Ectodermal cell (in vitro differentiated cells): ENCODE data around the gene MAN2A1.
"Not testable (repeated sequence)": the region's sequence is repeated elsewhere in the genome, so short reads cannot be mapped to it uniquely, and the experiment has no call there.

ENCODE experiments used
- H3K27ac ChIP-seq: 2 replicates; pipeline ENCODE4 v1.7.0; 2013; ENCODE audit warnings: mild to moderate bottlenecking, low read depth, low read length; ENCODE audit not compliant: insufficient read depth, poor library complexity, severe bottlenecking
- H3K27me3 ChIP-seq: 2 replicates; pipeline ENCODE4 v1.7.0; 2013; ENCODE audit warnings: mild to moderate bottlenecking, low read length; ENCODE audit not compliant: insufficient read depth, control insufficient read depth, poor library complexity, severe bottlenecking
- H3K36me3 ChIP-seq: one replicate; pipeline ENCODE4 v1.7.0; 2013; ENCODE audit warnings: low read length; ENCODE audit not compliant: control insufficient read depth, insufficient read depth
- H3K4me1 ChIP-seq: one replicate; pipeline ENCODE4 v1.7.0; 2013; ENCODE audit warnings: low read length; ENCODE audit not compliant: control insufficient read depth, insufficient read depth
- H3K4me3 ChIP-seq: 2 replicates; pipeline ENCODE4 v1.7.0; 2013; ENCODE audit warnings: low read depth, low read length, control low read depth; ENCODE audit not compliant: insufficient read depth
- H3K9me3 ChIP-seq: 2 replicates; pipeline ENCODE4 v1.7.0; 2013; ENCODE audit warnings: mild to moderate bottlenecking, low read length, moderate library complexity; ENCODE audit not compliant: control insufficient read depth
- WGBS, 2 experiments: methylation state at CpG; one replicate each; pipeline ENCODE4 v1.1.7; 2013; ENCODE audit warnings: missing lambda C conversion rate in 2 of 2; 5-methylcytosine and 5-hydroxymethylcytosine counted together

The MAN2A1 gene

GRCh38 chr5:109888989-109889388 lies 199.3 kb downstream of the MAN2A1 start:
- Histone ChIP-seq H3K27ac (no peak overlapping the region), H3K36me3 (no peaks in the 10 kb centered on the region)
- 94 to 100% methylated on average over 1 of the region's 1 CpG for WGBS, 2 experiments

GRCh38 chr5:109893271-109893670 lies 203.5 kb downstream of the MAN2A1 start:
- not testable (repeated sequence) for H3K4me1 ChIP-seq, H3K4me3 ChIP-seq, H3K9me3 ChIP-seq, H3K27ac ChIP-seq, H3K27me3 ChIP-seq, H3K36me3 ChIP-seq
- 96 to 100% methylated on average over 1 to 2 of the region's 2 CpGs for WGBS, 2 experiments

More at GRCh38 chr5:109888989-109889388, 199.3 kb downstream of the MAN2A1 start:
- Histone ChIP-seq H3K4me1 (peaks cover 3% of the 10 kb centered on the region), H3K27me3 (no peaks in the 10 kb centered on the region), H3K9me3 (no peaks in the 10 kb centered on the region), H3K4me3 (no peak overlapping the region)

- Histone ChIP-seq H3K4me3 (no peak overlapping the region), H3K27me3 (no peaks in the 10 kb centered on the region), H3K36me3 (no peaks in the 10 kb centered on the region), H3K9me3 (no peaks in the 10 kb centered on the region), H3K27ac (no peak overlapping the region), H3K4me1 (no peaks in the 10 kb centered on the region)
- 90 to 91% methylated on average over 9 of the region's 9 CpGs for WGBS, 2 experiments
Observed at GRCh38 chr5:109898269-109899162, 208.8 kb downstream of the MAN2A1 start.

- no peak overlapping the region for H3K4me3 ChIP-seq
- H3K4me1 ChIP-seq: no peaks in the 10 kb centered on the region
- H3K9me3 ChIP-seq: no peaks in the 10 kb centered on the region
- no peaks in the 10 kb centered on the region for H3K27me3 ChIP-seq
- H3K36me3 ChIP-seq: no peaks in the 10 kb centered on the region
- no peak overlapping the region for H3K27ac ChIP-seq
- WGBS, 2 experiments: 89 to 91% methylated on average over 8 of the region's 8 CpGs
Observed at GRCh38 chr5:109899163-109899535, 209.4 kb downstream of the MAN2A1 start.

- no peak overlapping the region for H3K27ac ChIP-seq
- WGBS, 2 experiments: 96 to 98% methylated on average over 3 of the region's 3 CpGs
- no peak overlapping the region for H3K4me3 ChIP-seq
- peaks cover under 1% of the 10 kb centered on the region for H3K4me1 ChIP-seq
- no peaks in the 10 kb centered on the region for H3K9me3 ChIP-seq
- H3K36me3 ChIP-seq: no peaks in the 10 kb centered on the region
- no peaks in the 10 kb centered on the region for H3K27me3 ChIP-seq
Observed at GRCh38 chr5:109900461-109900860, 210.7 kb downstream of the MAN2A1 start.

GRCh38 chr5:109900911-109901627 lies 211.3 kb downstream of the MAN2A1 start:
- H3K36me3 ChIP-seq: no peaks in the 10 kb centered on the region
- no peak overlapping the region for H3K27ac ChIP-seq
- no peaks in the 10 kb centered on the region for H3K27me3 ChIP-seq
- no peaks in the 10 kb centered on the region for H3K9me3 ChIP-seq
- peaks cover 5% of the 10 kb centered on the region for H3K4me1 ChIP-seq
- no peak overlapping the region for H3K4me3 ChIP-seq
- WGBS, 2 experiments: 92 to 96% methylated on average over 3 of the region's 3 CpGs

- H3K9me3 ChIP-seq: no peaks in the 10 kb centered on the region
- H3K27ac ChIP-seq: no peak overlapping the region
- H3K4me3 ChIP-seq: no peak overlapping the region
- peaks cover 5% of the 10 kb centered on the region for H3K4me1 ChIP-seq
- H3K27me3 ChIP-seq: no peaks in the 10 kb centered on the region
- whole genome bisulfite sequencing, 2 experiments: 93 to 100% methylated on average over 1 of the region's 1 CpG
- H3K36me3 ChIP-seq: no peaks in the 10 kb centered on the region
Observed at GRCh38 chr5:109901628-109901981, 211.9 kb downstream of the MAN2A1 start.

GRCh38 chr5:109903061-109903460 lies 213.3 kb downstream of the MAN2A1 start:
- Histone ChIP-seq H3K36me3 (no peaks in the 10 kb centered on the region), H3K27ac (no peak overlapping the region), H3K4me1 (peaks cover 5% of the 10 kb centered on the region), H3K4me3 (no peak overlapping the region), H3K27me3 (no peaks in the 10 kb centered on the region), H3K9me3 (no peaks in the 10 kb centered on the region)
- 92 to 98% methylated on average over 2 of the region's 2 CpGs for WGBS, 2 experiments

- Histone ChIP-seq H3K27ac (no peak overlapping the region), H3K36me3 (no peaks in the 10 kb centered on the region), H3K4me1 (peaks cover 5% of the 10 kb centered on the region), H3K27me3 (no peaks in the 10 kb centered on the region), H3K9me3 (no peaks in the 10 kb centered on the region), H3K4me3 (no peak overlapping the region)
- WGBS, 2 experiments: 83 to 97% methylated on average over 1 of the region's 1 CpG
Observed at GRCh38 chr5:109905906-109906305, 216.2 kb downstream of the MAN2A1 start.

GRCh38 chr5:109907189-109907588 lies 217.5 kb downstream of the MAN2A1 start:
- Histone ChIP-seq H3K4me3 (no peak overlapping the region), H3K36me3 (no peaks in the 10 kb centered on the region), H3K27ac (no peak overlapping the region), H3K4me1 (peaks cover 5% of the 10 kb centered on the region), H3K9me3 (no peaks in the 10 kb centered on the region), H3K27me3 (no peaks in the 10 kb centered on the region)
- 96 to 98% methylated on average over 3 of the region's 3 CpGs for WGBS, 2 experiments
